Panc1 (cell line): ENCODE data around the gene HSP90AB1. TPM values are rescaled to one million over a fixed set of nuclear protein-coding genes. Genes with fewer than 3 reads are reported as not detected.

Experiments
- ATAC-seq: fragments of 200-7000 bp; cut with Tn5 transposase; 2 replicates; pipeline ENCODE4 v1.9.1; 2020; ENCODE audit warnings: mild to moderate bottlenecking, moderate library complexity
- BruUV-seq: library from RNA; stranded (reverse); fragments of 400-500 nt; replicated peaks from 2 replicates; lab custom pipeline; 2021; lab: Mats Ljungman, UMichigan
- CTCF ChIA-PET: fragments of 300-600 bp; sonication (Branson Sonifier 250); formaldehyde crosslinking; loops from one replicate; lab custom pipeline; 2022; ENCODE audit warnings: antibody characterized with exemption; lab: Charles Lee
- POLR2A ChIA-PET: fragments of 300-600 bp; sonication (Branson Sonifier 250); formaldehyde crosslinking; loops from one replicate; lab custom pipeline; 2022; ENCODE audit warnings: antibody characterized with exemption; lab: Charles Lee
- DNase-seq: peaks from one replicate; pipeline ENCODE4 v3.0.0-alpha.2; 2010; ENCODE audit warnings: low read depth, low spot score
- H3K27ac ChIP-seq: 2 replicates; pipeline ENCODE4 v1.5.1; 2011; ENCODE audit warnings: mild to moderate bottlenecking, low read length, inconsistent platforms
- H3K27me3 ChIP-seq: fragments of 200-500 bp; sonication (Bioruptor generic); 2 replicates; pipeline ENCODE4 v1.6.0; 2014; ENCODE audit warnings: low read length, inconsistent platforms; ENCODE audit not compliant: control insufficient read depth, insufficient read depth
- H3K36me3 ChIP-seq: fragments of 200-500 bp; sonication (Bioruptor generic); 2 replicates; pipeline ENCODE4 v1.5.1; 2014; ENCODE audit warnings: inconsistent platforms, mild to moderate bottlenecking, low read length, moderate library complexity; ENCODE audit not compliant: control insufficient read depth, insufficient read depth
- H3K4me1 ChIP-seq: 2 replicates; pipeline ENCODE4 v1.5.1; 2011; ENCODE audit warnings: inconsistent platforms, mild to moderate bottlenecking, low read length, moderate library complexity; ENCODE audit not compliant: control insufficient read depth, insufficient read depth
- H3K4me3 ChIP-seq, 2 experiments: 2 replicates each; pipeline ENCODE4 v1.5.1; 2011 to 2012; ENCODE audit warnings: low read depth in 2 of 2, low read length in 2 of 2, mild to moderate bottlenecking in 2 of 2, inconsistent platforms in 1 of 2, moderate library complexity in 1 of 2
- H3K9me3 ChIP-seq: fragments of 200-500 bp; sonication (Bioruptor generic); 2 replicates; pipeline ENCODE4 v1.5.1; 2014; ENCODE audit warnings: low read depth, mild to moderate bottlenecking, inconsistent platforms, low read length, moderate library complexity; ENCODE audit not compliant: control insufficient read depth, insufficient read depth
- CTCF ChIP-seq: fragments of 450-650 bp; IDR thresholded peaks from 2 replicates; pipeline ENCODE4 v1.5.1; 2017; ENCODE audit warnings: mild to moderate bottlenecking
- POLR2AphosphoS5 ChIP-seq: IDR thresholded peaks from 2 replicates; pipeline ENCODE4 v1.6.1; 2012; ENCODE audit warnings: mild to moderate bottlenecking, low read depth, low read length, moderate library complexity
- REST ChIP-seq, 2 experiments: IDR thresholded peaks; 2 replicates each; pipeline ENCODE4 v1.6.1; 2011 to 2012; ENCODE audit warnings: low read depth in 2 of 2, control low read depth in 1 of 2, low read length in 1 of 2, mild to moderate bottlenecking in 1 of 2, moderate library complexity in 1 of 2; ENCODE audit not compliant: insufficient read depth in 1 of 2
- SIN3A ChIP-seq: IDR thresholded peaks from 2 replicates; pipeline ENCODE4 v1.6.1; 2012; ENCODE audit warnings: low read depth, mild to moderate bottlenecking, low read length, moderate library complexity, borderline replicate concordance; ENCODE audit not compliant: insufficient read depth
- TCF7L2 ChIP-seq: IDR thresholded peaks from 2 replicates; pipeline ENCODE4 v1.6.1; 2011; ENCODE audit warnings: mild to moderate bottlenecking, low read depth, low read length, inconsistent platforms
- in situ Hi-C: cut with HindIII; loops from 2 replicates; pipeline ENCODE4 v1.10.0; 2016; ENCODE audit warnings: low sequenced_read_pairs, low pct_unique_long_range_greater_than_20kb
- intact Hi-C: fragments of 100-400 bp; cut with micrococcal nuclease; formaldehyde crosslinking; loops from one replicate; pipeline ENCODE4 v1.10.0; 2022; ENCODE audit not compliant: unreplicated experiment
- total RNA-seq: library from RNA; stranded (reverse); gene quantifications from one replicate; pipeline ENCODE4 v1.2.1, GENCODE V29; 2021; ENCODE audit not compliant: unreplicated experiment

Gene HSP90AB1
- total RNA-seq, 1 experiment from 2014 or later, result 1,253 TPM

GRCh38 chr6:44228433-44228832, 18.5 kb upstream of the HSP90AB1 start:
- ChIA-PET CTCF (no interaction called here), POLR2A (no interaction called here)
- Histone ChIP-seq H3K27me3 (no peaks in the 10 kb centered on the region), H3K4me3 (no peak overlapping the region), H3K9me3 (no peaks in the 10 kb centered on the region), H3K36me3 (peaks cover 5% of the 10 kb centered on the region), H3K4me1 (peaks cover 56% of the 10 kb centered on the region), H3K27ac (no peak overlapping the region)
- DNase-seq (no peak), ATAC-seq (no peak)
- TF ChIP-seq POLR2AphosphoS5 (no peak), CTCF (no peak), REST (IDR thresholded peaks at IDR 0.05; ENCODE audit: insufficient read depth in 1 of 2, low read depth in 2 of 2, low read length in 1 of 2) (no peak), TCF7L2 (no peak), SIN3A (no peak)
- intact Hi-C loops, result no loop called here
- in situ Hi-C loops, result no loop called here
- BruUV-seq, result no TSS peak

- H3K4me1 ChIP-seq, result peaks cover 60% of the 10 kb centered on the region
- TF ChIP-seq REST (IDR thresholded peaks at IDR 0.05; ENCODE audit: insufficient read depth in 1 of 2, low read depth in 2 of 2, low read length in 1 of 2) (no peak), TCF7L2 (no peak), SIN3A (no peak), POLR2AphosphoS5 (no peak), CTCF (no peak)
- ATAC-seq (no peak), DNase-seq (no peak)
- no peak overlapping the region for H3K27ac ChIP-seq
- no peaks in the 10 kb centered on the region for H3K9me3 ChIP-seq
- in situ Hi-C loops, result no loop called here
- ChIA-PET POLR2A (no interaction called here), CTCF (no interaction called here)
- peaks cover 5% of the 10 kb centered on the region for H3K36me3 ChIP-seq
- no TSS peak for BruUV-seq
- H3K4me3 ChIP-seq, result no peak overlapping the region
- intact Hi-C loops, result no loop called here
- no peaks in the 10 kb centered on the region for H3K27me3 ChIP-seq
Measured at GRCh38 chr6:44228836-44229235, 18.1 kb upstream of the HSP90AB1 start.
